Heart left ventricle (tissue), 16 donors: ENCODE data around the gene CELF5. TPM values are rescaled to one million over a fixed set of nuclear protein-coding genes. Genes with fewer than 3 reads are reported as not detected.

Experiments used
- ATAC-seq, 4 donors: fragments of 200-7000 bp; cut with Tn5 transposase; one replicate each; pipeline ENCODE4 v1.9.1; 2020 to 2022; ENCODE audit warnings: moderate library complexity in 4 of 4, mild to moderate bottlenecking in 3 of 4, moderate number of reproducible peaks in 1 of 4
- DNase-seq, 5 donors: peaks; one replicate each; pipeline ENCODE4 v3.0.0-alpha.2; 2020
- H3K27ac ChIP-seq, 12 donors: fragments of 200-600 bp; sonication (generic) in 4 of 12; one replicate each; pipeline versions ENCODE4 v1.5.0 to v1.8.0; 2016 to 2022; ENCODE audit warnings: mild to moderate bottlenecking in 2 of 12
- H3K27me3 ChIP-seq, 9 donors: fragments of 200-600 bp; sonication (generic) in 2 of 9; one replicate each; pipeline versions ENCODE4 v1.5.1 to v1.8.0; 2016 to 2022; ENCODE audit warnings: mild to moderate bottlenecking in 3 of 9
- H3K36me3 ChIP-seq, 9 donors: fragments of 200-600 bp; sonication (generic) in 2 of 9; one replicate each; pipeline versions ENCODE4 v1.5.0 to v1.8.0; 2018 to 2022; ENCODE audit warnings: mild to moderate bottlenecking in 2 of 9
- H3K4me1 ChIP-seq, 12 donors: fragments of 200-600 bp; sonication (generic) in 4 of 12; one replicate each; pipeline versions ENCODE4 v1.5.0 to v1.8.0; 2016 to 2022; ENCODE audit warnings: mild to moderate bottlenecking in 3 of 12
- H3K4me3 ChIP-seq, 12 donors: fragments of 200-600 bp; sonication (generic) in 4 of 12; one replicate each; pipeline versions ENCODE4 v1.5.0 to v1.8.0; 2017 to 2022; ENCODE audit warnings: mild to moderate bottlenecking in 9 of 12, moderate library complexity in 4 of 12
- H3K9me3 ChIP-seq, 12 donors: fragments of 200-600 bp; sonication (generic) in 4 of 12; one replicate each; pipeline versions ENCODE4 v1.5.0 to v1.8.0; 2016 to 2022; ENCODE audit warnings: mild to moderate bottlenecking in 1 of 12
- POLR2A ChIP-seq, 2 donors: fragments of 450-650 bp; IDR thresholded peaks; one replicate each; pipeline ENCODE4 v1.6.1; 2017; ENCODE audit warnings: antibody characterized with exemption in 2 of 2, mild to moderate bottlenecking in 2 of 2, moderate library complexity in 2 of 2
- WGBS, 4 donors: extraction: QIAGEN DNeasy Blood & Tissue Kit in 2 of 4; methylation state at CpG; one replicate each; pipeline versions ENCODE4 v1.1.5 to v1.1.7; 2013 to 2018; 5-methylcytosine and 5-hydroxymethylcytosine counted together
- intact Hi-C, 10 donors: fragments of 100-400 bp; cut with DNase I; formaldehyde crosslinking; loops; one replicate each; pipeline versions ENCODE4 v1.11.1 to v1.14.2; 2022
- polyA plus RNA-seq, 2 donors: library from polyadenylated mRNA; stranded (reverse); fragments of 200-250 nt; gene quantifications; one replicate each; pipeline ENCODE4 v1.2.3, GENCODE V29; 2013
- total RNA-seq, 9 donors: library from RNA; depleted of rRNA in 2 of 9; stranded (reverse); fragments of >200 nt in 2 of 9; fragmentation: NEBNext Ultra II Directional in 3 of 9; extraction: Animal tissue kit (Norgen Biotek cat#: 25700) in 3 of 9; gene quantifications; one replicate each; pipeline versions ENCODE4 v1.1.0 to v1.2.4, GENCODE V29; 2016 to 2023
- TF ChIP-seq, protein P1 (sequence below), 12 donors: fragments of 200-600 bp; sonication (generic) in 4 of 12; IDR thresholded peaks; one replicate each; pipeline versions ENCODE4 v1.5.0 to v1.8.0; 2018 to 2022; ENCODE audit warnings: antibody characterized with exemption in 12 of 12, mild to moderate bottlenecking in 5 of 12
- donor health status: ischemic (EF 13 %, LVEDD 7.1; RV severe dilation, severe dysfunction).
- donor health status: healthy with polysubstance abuse.
- donor health status: DM: no; HTN: yes; CAD: no.
- donor health status: DM: no; HTN: no; CAD: no.
- donor health status: ischemic (EF 25% LVEDD 6.9; RV normal size, moderate dysfunction).
- donor health status: ischemic (EF 25% LVEDD 5.7; RV mildly dilated, moderate dysfunction).
- donor health status: healthy.
- donor health status: DM: yes; HTN: yes; CAD: no.
- donor health status: ischemic (EF 35%, LVEDD 5.7; RV mildly dilated, moderate dysfunction).
- donor health status: nonischemic (EF 11% LVEDD 7.7; RV severe dilation, severe dysfunction).
- donor health status: DM: yes; HTN: yes; CAD: no.
- donor health status: PGD.
- donor health status: ischemic (EF 29% LVEDD 5.4; RV normal size, mild dysfunction).
- donor health status: nonischemic (EF 23%, LVEDD 6.1; RV moderate dilation, normal function).

The CELF5 gene
- total and polyA plus RNA-seq, 11 donors, result not detected

DNA sequence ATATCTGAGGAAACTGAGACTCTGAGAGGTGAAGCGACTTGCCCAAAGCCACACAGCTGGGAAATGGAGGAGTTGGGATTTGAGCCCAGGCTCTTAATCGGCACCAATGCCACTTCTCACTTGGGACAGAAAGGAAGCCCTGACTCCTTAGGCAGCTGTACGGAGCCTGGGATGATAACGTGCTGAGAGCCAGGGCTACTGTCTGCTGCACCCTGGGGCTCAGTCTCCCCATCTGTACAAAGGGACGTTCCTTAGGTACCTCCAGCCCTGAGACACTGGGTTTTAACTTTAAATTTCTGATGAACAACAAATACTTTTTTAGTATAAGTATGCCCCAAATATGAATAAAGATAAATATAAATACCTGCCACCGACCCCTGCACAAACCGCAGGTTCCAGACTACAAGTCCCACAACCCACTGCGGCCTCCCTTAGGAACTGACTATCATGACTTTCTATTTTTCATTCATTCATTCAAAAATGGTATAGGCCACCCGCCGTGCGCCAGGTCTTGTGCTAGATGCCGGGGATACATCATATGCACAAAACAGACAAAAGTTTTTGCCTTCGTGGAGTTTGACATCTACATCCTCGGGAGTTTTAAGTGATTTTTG is 39.5 kb upstream of the CELF5 start:
- no peak for TF ChIP-seq POLR2A (IDR thresholded peaks at IDR 0.05)
- TF ChIP-seq, protein P1, sequence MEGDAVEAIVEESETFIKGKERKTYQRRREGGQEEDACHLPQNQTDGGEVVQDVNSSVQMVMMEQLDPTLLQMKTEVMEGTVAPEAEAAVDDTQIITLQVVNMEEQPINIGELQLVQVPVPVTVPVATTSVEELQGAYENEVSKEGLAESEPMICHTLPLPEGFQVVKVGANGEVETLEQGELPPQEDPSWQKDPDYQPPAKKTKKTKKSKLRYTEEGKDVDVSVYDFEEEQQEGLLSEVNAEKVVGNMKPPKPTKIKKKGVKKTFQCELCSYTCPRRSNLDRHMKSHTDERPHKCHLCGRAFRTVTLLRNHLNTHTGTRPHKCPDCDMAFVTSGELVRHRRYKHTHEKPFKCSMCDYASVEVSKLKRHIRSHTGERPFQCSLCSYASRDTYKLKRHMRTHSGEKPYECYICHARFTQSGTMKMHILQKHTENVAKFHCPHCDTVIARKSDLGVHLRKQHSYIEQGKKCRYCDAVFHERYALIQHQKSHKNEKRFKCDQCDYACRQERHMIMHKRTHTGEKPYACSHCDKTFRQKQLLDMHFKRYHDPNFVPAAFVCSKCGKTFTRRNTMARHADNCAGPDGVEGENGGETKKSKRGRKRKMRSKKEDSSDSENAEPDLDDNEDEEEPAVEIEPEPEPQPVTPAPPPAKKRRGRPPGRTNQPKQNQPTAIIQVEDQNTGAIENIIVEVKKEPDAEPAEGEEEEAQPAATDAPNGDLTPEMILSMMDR (IDR thresholded peaks at IDR 0.05), result no peak
- Histone ChIP-seq H3K27me3 (no peaks in the 10 kb centered on the region), H3K36me3 (peaks cover 0 to 6% (median 0%) of the 10 kb centered on the region in 9 donors), H3K4me1 (peaks cover 3 to 56% (median 14%) of the 10 kb centered on the region in 12 donors), H3K4me3 (peak overlapping the region; percentile 22 to 100 (median 84)), H3K9me3 (no peaks in the 10 kb centered on the region), H3K27ac (peak overlapping the region in 10 of 12 donors; percentile 82 to 95 (median 91))
- WGBS, 4 donors, result 13 to 15% (median 14%) methylated on average over 14 of the region's 14 CpGs
- intact Hi-C loops, result no loop called here
- peak; percentile 39 to 62 (median 58) for ATAC-seq
- peak in 4 of 5 donors; percentile 76 to 88 (median 80) for DNase-seq

DNA sequence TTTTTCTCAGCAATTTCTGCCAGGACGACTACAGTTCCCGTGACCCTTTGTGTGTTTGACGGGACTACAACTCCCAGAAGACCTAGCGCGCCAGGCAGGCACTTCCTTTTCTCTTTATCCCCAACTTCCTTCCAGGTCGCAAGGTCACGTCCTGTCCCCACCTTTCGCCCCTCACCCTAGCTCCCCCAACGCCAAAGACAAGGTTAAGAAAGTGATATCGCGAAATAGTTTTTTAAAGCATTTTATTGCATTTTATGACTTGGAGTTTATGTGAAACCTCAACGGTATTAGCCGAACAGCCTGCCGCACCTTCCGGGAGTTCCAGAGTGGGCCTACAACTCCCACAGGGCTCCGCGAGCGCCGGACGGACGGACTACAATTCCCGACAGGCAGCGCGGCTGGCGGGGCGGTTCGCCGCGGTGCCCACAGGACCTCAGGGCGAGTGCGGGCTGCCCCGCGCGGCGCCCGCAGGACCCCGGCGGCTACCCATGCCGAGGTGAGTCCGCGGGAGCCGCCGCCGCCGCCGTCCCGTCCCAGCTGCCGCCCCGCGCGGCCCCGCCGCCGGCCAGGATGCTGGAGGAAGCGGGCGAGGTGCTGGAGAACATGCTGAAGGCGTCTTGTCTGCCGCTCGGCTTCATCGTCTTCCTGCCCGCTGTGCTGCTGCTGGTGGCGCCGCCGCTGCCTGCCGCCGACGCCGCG is 38.9 kb upstream of the CELF5 start, which contains the start of gene NCLN:
NCLN (plus strand) TSS at position 470 of the 699 bp plus-strand sequence; CDS start at position 571, 101 bp downstream.
- peak; percentile 95 to 98 (median 96) for ATAC-seq
- Histone ChIP-seq H3K27me3 (no peaks in the 10 kb centered on the region), H3K36me3 (peaks cover 0 to 6% (median 0%) of the 10 kb centered on the region in 9 donors), H3K9me3 (no peaks in the 10 kb centered on the region), H3K4me1 (peaks cover 3 to 55% (median 14%) of the 10 kb centered on the region in 12 donors), H3K4me3 (peak within 1 kb of the TSS; percentile 70 to 100 (median 86)), H3K27ac (peak within 1 kb of the TSS; percentile 64 to 95 (median 90))
- TF ChIP-seq, protein P1 (IDR thresholded peaks at IDR 0.05), result no peak
- peak in 1 of 2 donors; percentile 39 for TF ChIP-seq POLR2A (IDR thresholded peaks at IDR 0.05)
- peak; percentile 95 to 98 (median 95) for DNase-seq
- intact Hi-C loops, result no loop called here
- WGBS, 4 donors, result 0 to 1% (median 0%) methylated on average over 32 to 69 of the region's 69 CpGs

DNA sequence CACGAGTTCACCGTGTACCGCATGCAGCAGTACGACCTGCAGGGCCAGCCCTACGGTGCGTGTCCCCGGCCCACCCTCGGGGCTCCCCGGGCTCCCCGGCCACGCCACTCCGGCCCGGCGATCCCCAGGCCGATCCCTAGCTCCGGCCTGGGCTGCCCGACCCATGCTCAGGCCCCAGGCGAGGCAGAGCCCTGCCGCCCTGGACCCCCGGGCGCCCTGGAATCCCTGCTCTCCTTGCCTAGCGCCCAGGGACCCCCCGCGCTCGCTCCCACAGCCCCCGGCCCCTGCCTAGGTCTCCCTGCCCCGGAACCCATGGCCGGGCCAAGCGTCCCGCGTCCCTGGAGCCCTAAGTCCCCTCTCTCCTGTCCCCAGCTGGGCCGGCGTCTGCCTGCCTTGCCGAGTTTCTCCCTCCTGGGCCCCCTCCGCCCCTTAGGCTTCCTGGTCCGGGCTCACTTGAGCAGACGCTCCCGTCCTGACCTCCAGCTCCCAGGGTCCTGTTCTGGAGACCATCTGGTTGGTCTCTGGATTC is 38.2 kb upstream of the CELF5 start:
- intact Hi-C loops, result no loop called here
- TF ChIP-seq, protein P1 (IDR thresholded peaks at IDR 0.05), result no peak
- no peak for TF ChIP-seq POLR2A (IDR thresholded peaks at IDR 0.05)
- ATAC-seq (peak in 2 of 4 donors; percentile 22 to 33), DNase-seq (peak in 1 of 5 donors; percentile 31)
- Histone ChIP-seq H3K9me3 (no peaks in the 10 kb centered on the region), H3K27me3 (no peaks in the 10 kb centered on the region), H3K4me3 (peak overlapping the region; percentile 70 to 100 (median 86)), H3K36me3 (peaks cover 0 to 6% (median 0%) of the 10 kb centered on the region in 9 donors), H3K27ac (peak overlapping the region; percentile 64 to 95 (median 90)), H3K4me1 (peaks cover 3 to 50% (median 14%) of the 10 kb centered on the region in 12 donors)
- WGBS, 4 donors, result 0 to 1% (median 1%) methylated on average over 8 to 38 of the region's 38 CpGs
